Measurements from ENCODE around the gene BMP3.

Gene BMP3

DNA sequence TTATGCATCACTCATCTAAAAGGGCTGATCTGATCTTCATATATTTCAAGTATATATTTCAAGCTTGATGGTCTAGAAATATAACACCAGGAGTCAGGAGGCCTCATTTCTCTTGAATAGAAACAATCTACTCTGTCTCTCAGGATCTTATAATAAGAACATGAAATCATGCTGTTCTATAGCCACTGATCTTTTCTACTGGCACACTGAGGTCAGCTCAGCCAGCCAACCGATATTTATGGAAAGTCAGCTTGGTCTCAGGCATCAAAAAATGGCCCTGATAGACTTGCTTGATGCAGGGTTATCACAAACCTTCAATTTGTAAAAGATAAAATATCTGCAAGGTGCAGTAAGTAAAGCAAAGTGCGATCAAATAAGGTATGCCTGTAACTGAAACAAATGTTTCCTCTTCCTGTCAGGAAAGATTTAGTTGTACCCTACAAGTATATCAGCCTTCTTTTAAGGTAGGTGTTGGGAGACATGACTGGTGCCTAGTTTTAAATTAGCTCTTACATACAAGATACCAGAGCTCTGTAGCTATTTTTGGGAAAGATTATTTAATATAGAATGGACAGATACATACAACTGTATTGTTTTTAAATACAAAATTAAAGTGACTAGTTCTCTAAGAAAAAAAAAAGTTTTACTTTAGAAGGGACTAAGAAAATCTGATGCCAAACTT is 63.4 kb downstream of the BMP3 start:
- intact Hi-C loops (cut with DNase I): no loop called here
- no peak for DNase-seq

DNA sequence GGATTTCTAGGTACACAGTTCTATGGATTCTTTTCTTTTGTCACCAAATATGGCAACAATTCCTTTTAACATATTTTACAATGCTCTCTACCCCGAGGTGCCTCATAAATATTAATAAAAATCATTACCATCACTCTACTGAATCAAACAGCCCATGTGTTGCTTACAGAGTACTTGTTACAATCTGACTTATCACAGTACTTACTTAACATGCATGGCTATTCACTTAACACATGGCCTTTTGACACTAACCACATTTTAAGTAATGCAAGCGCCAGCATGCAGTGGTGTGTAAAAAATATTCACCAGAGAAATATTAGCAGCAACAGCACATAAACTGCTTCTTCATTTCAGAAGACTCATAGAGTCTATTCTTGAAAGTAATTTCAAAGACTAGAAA is 64.9 kb downstream of the BMP3 start:
- intact Hi-C loops (cut with DNase I): no loop called here

DNA sequence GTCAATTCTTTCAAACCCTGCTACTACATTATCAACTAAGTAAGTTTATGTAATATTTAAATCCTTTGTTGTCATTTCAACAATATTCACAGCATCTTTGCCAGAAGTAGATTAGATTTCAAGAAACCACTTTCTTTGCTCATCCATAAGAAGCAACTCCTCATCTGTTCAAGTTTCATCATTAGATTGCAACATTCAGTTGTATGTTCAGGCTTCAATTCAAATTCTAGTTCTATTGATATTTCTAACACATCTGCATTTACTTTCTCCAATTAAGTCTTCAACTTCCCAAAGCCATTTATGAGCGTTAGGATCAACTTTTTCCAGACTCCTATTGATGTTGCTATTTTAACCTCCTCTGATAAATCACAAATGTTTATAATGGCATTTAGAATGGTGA is 66.1 kb downstream of the BMP3 start:
- intact Hi-C loops (cut with DNase I): no loop called here
- DNase-seq: no peak

More for the DNA sequence above, 64.9 kb downstream of the BMP3 start:
- DNase-seq: no peak

- intact Hi-C loops (cut with DNase I): no loop called here
- DNase-seq: no peak
Observed at GRCh38 chr4:81102107-81102506, 71.6 kb downstream of the BMP3 start.

DNA sequence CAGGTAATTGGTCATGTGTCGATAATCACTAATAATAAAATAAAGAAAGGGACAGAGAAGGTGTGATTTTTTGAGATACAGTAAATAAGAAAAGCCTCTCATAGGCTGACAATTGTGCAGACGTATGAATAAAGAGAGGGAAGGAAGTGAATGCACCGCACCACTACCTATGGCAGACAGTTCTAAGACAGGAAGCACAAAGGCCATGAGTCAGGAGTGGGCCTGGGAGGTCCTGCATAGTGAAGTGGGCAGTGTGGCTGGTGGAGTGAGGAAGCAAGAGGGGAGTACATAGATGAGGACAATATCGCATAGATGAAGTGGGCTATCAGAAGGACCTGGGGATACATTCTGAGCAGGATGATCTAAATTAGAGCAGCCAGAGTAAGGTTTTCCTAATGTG is 75.6 kb downstream of the BMP3 start:
- intact Hi-C loops (cut with DNase I): no loop called here
- no peak for DNase-seq
